Duodenal mucosa (tissue), 2 donors: ENCODE measurements around the gene ADCY9.

Experiments used
- H3K27ac ChIP-seq: one replicate; pipeline ENCODE4 v1.7.0; 2013; ENCODE audit warnings: low read depth, low read length
- H3K27me3 ChIP-seq, 2 donors: one replicate each; pipeline ENCODE4 v1.7.0; 2013; ENCODE audit warnings: low read length in 2 of 2, control low read depth in 1 of 2; ENCODE audit not compliant: insufficient read depth in 2 of 2, control insufficient read depth in 1 of 2
- H3K36me3 ChIP-seq, 2 donors: one replicate each; pipeline ENCODE4 v1.7.0; 2013; ENCODE audit warnings: low read length in 2 of 2, control low read depth in 1 of 2; ENCODE audit not compliant: insufficient read depth in 2 of 2, control insufficient read depth in 1 of 2
- H3K4me1 ChIP-seq, 2 donors: one replicate each; pipeline ENCODE4 v1.7.0; 2013; ENCODE audit warnings: low read length in 2 of 2, control low read depth in 1 of 2; ENCODE audit not compliant: insufficient read depth in 2 of 2, control insufficient read depth in 1 of 2
- H3K4me3 ChIP-seq, 2 donors: one replicate each; pipeline ENCODE4 v1.7.0; 2013; ENCODE audit warnings: low read length in 2 of 2, low read depth in 1 of 2
- H3K9ac ChIP-seq, 2 donors: one replicate each; pipeline ENCODE4 v1.7.0; 2013; ENCODE audit warnings: low read length in 2 of 2, low read depth in 1 of 2
- H3K9me3 ChIP-seq, 2 donors: one replicate each; pipeline ENCODE4 v1.7.0; 2013; ENCODE audit warnings: low read length in 2 of 2, control low read depth in 1 of 2; ENCODE audit not compliant: control insufficient read depth in 1 of 2

ADCY9 gene

GRCh38 chr16:4071686-4072561 is 44.3 kb downstream of the ADCY9 start:
- no peak overlapping the region for H3K27ac ChIP-seq
- H3K9me3 ChIP-seq: no peaks in the 10 kb centered on the region
- H3K27me3 ChIP-seq: no peaks in the 10 kb centered on the region
- no peaks in the 10 kb centered on the region for H3K36me3 ChIP-seq
- no peak overlapping the region for H3K9ac ChIP-seq
- H3K4me3 ChIP-seq: no peak overlapping the region
- no peaks in the 10 kb centered on the region for H3K4me1 ChIP-seq

GRCh38 chr16:4070936-4071335 is 45.3 kb downstream of the ADCY9 start:
- H3K4me3 ChIP-seq: no peak overlapping the region
- H3K36me3 ChIP-seq: no peaks in the 10 kb centered on the region
- no peak overlapping the region for H3K9ac ChIP-seq
- H3K9me3 ChIP-seq: no peaks in the 10 kb centered on the region
- H3K27ac ChIP-seq: no peak overlapping the region
- H3K27me3 ChIP-seq: no peaks in the 10 kb centered on the region
- no peaks in the 10 kb centered on the region for H3K4me1 ChIP-seq

- Histone ChIP-seq H3K36me3 (no peaks in the 10 kb centered on the region), H3K27me3 (no peaks in the 10 kb centered on the region), H3K9me3 (peaks cover 0 to 1% of the 10 kb centered on the region in 2 donors), H3K9ac (no peak overlapping the region), H3K4me1 (peaks cover 0 to 3% of the 10 kb centered on the region in 2 donors), H3K4me3 (no peak overlapping the region), H3K27ac (no peak overlapping the region)
Measured at GRCh38 chr16:4067262-4068001, 48.8 kb downstream of the ADCY9 start.

GRCh38 chr16:4064950-4065352 is 51.3 kb downstream of the ADCY9 start:
- Histone ChIP-seq H3K9me3 (peaks cover 6 to 24% of the 10 kb centered on the region in 2 donors), H3K9ac (peak overlapping the region; percentile 7 to 34), H3K27ac (no peak overlapping the region), H3K4me3 (peak overlapping the region; percentile 55 to 64), H3K27me3 (no peaks in the 10 kb centered on the region), H3K4me1 (peaks cover 0 to 3% of the 10 kb centered on the region in 2 donors), H3K36me3 (no peaks in the 10 kb centered on the region)

- H3K9me3 ChIP-seq: peaks cover 6 to 24% of the 10 kb centered on the region in 2 donors
- H3K36me3 ChIP-seq: no peaks in the 10 kb centered on the region
- H3K27me3 ChIP-seq: no peaks in the 10 kb centered on the region
- H3K4me3 ChIP-seq: no peak overlapping the region
- H3K4me1 ChIP-seq: peaks cover 0 to 3% of the 10 kb centered on the region in 2 donors
- H3K9ac ChIP-seq: no peak overlapping the region
- no peak overlapping the region for H3K27ac ChIP-seq
Measured at GRCh38 chr16:4062212-4062802, 53.9 kb downstream of the ADCY9 start.

GRCh38 chr16:4060823-4061222 is 55.4 kb downstream of the ADCY9 start:
- Histone ChIP-seq H3K4me1 (peaks cover 0 to 3% of the 10 kb centered on the region in 2 donors), H3K36me3 (no peaks in the 10 kb centered on the region), H3K4me3 (no peak overlapping the region), H3K27me3 (no peaks in the 10 kb centered on the region), H3K9ac (no peak overlapping the region), H3K27ac (no peak overlapping the region), H3K9me3 (peaks cover 6 to 24% of the 10 kb centered on the region in 2 donors)

GRCh38 chr16:4060009-4060408 is 56.2 kb downstream of the ADCY9 start:
- H3K4me1 ChIP-seq: peaks cover 0 to 3% of the 10 kb centered on the region in 2 donors

GRCh38 chr16:4058386-4058785 is 57.9 kb downstream of the ADCY9 start:
- peaks cover 2 to 7% of the 10 kb centered on the region in 2 donors for H3K4me1 ChIP-seq
- no peak overlapping the region for H3K4me3 ChIP-seq
- H3K27ac ChIP-seq: no peak overlapping the region
- H3K9me3 ChIP-seq: peaks cover 6 to 24% of the 10 kb centered on the region in 2 donors
- H3K9ac ChIP-seq: no peak overlapping the region
- H3K36me3 ChIP-seq: no peaks in the 10 kb centered on the region
- H3K27me3 ChIP-seq: no peaks in the 10 kb centered on the region

More at GRCh38 chr16:4060009-4060408, 56.2 kb downstream of the ADCY9 start:
- H3K9me3 ChIP-seq: peaks cover 6 to 24% of the 10 kb centered on the region in 2 donors
- no peaks in the 10 kb centered on the region for H3K36me3 ChIP-seq
- no peak overlapping the region for H3K27ac ChIP-seq
- H3K4me3 ChIP-seq: no peak overlapping the region
- no peaks in the 10 kb centered on the region for H3K27me3 ChIP-seq
- no peak overlapping the region for H3K9ac ChIP-seq

- Histone ChIP-seq H3K27ac (no peak overlapping the region), H3K4me3 (no peak overlapping the region), H3K4me1 (peaks cover 10 to 14% of the 10 kb centered on the region in 2 donors), H3K9ac (no peak overlapping the region), H3K9me3 (peaks cover 6 to 23% of the 10 kb centered on the region in 2 donors), H3K27me3 (no peaks in the 10 kb centered on the region), H3K36me3 (no peaks in the 10 kb centered on the region)
Measured at GRCh38 chr16:4057439-4057877, 58.8 kb downstream of the ADCY9 start.
